GM18870 (cell line): ENCODE measurements around the gene KLK12.
"Not testable (repeated sequence)": the region's sequence is repeated elsewhere in the genome, so short reads cannot be mapped to it uniquely, and the experiment has no call there.

Experiments
- ATAC-seq: cut with Tn5 transposase; IDR thresholded peaks from one replicate; pipeline ENCODE4 v1.9.1; 2021; ENCODE audit warnings: moderate library complexity; ENCODE audit not compliant: unreplicated experiment

KLK12 gene

DNA sequence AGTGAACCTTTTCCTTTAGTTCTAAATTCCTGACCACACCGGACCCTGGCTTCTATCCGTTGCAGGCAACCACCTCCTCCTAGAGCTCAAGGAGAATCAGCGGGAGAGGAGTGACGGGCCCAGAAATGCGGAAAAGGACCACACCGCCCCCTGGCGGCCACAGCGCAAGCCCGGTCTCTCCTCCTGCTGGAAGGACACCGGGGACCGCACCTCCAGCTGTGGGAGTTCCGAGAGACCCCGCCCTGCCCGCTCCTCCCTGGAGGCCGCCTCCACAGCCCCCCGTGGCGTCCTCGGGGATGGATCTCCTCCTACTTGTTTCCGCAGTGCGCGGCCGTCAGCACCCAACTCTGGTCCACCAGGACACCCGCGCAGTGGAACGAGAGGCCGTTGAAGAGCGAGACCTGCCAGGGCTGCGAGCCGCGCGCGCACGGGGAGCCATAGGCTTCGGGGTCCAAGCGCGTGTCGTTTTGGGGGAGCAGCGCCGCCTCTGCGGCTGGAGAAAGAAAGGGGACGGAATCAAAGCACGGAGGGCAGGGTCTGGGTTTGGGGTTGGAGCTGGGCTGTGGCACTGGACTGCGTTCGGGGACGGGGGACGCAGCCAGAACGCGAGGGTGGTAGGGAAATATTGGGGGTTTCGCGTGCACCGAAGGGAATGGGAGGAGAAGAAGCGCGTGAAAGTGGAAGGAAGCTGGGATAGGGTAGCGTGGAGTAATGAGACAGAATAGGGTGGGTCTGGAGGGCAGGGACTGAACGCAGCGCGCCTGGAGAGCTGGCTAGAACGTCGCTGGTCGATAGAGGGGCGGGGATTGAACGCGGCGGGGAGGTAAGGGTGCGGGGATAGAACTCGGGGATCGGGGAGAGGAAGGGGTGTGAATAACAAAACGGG is 17.8 kb downstream of the KLK12 start:
- no peak for ATAC-seq

DNA sequence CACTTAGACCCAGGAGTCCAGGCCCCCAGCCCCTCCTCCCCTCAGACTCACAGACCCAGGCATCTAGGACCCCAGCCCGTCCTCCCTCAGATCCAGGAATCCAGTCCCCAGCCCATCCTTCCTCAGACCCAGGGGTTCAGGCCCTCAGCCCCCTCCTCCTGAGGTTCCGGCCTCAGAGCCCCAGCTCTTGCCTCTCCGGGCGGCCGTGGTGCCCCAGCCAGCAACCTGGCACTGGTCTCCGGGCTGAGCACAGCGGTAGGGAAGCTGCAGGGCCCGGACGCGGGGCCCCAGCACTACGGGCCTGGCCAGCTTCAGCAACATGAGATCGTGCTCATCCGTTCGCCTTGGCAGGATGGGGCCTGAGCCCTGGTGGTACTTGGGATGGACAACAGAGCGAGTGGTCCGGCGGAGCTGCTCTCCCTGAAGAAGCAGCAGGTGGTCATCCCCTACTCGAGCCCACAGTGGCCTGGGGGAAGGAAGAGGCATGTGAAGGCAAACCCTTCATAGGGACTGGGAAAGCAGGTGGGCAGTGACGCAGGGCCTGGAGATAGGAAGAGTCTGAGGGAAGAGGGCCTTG is 19.0 kb downstream of the KLK12 start:
- ATAC-seq, result no peak

DNA sequence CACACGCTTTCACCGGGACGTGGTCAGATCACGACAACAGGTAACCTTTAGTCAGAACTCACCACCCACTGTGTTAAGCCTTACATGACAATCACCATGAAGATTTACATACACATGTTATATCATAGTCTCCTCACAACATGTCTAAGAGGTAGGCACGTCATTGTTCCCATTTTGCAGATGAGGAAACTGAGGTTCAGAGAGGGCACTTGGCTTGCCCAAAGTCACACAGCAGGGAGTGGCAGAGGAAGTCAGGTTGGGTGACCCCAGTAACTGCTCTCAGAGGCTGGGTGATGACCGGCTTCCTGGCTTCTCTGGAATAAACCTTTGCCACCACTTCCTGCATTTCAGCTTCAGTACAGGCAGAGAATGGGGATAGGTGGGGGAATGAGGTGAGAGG is 20.6 kb downstream of the KLK12 start:
- ATAC-seq, result no peak

DNA sequence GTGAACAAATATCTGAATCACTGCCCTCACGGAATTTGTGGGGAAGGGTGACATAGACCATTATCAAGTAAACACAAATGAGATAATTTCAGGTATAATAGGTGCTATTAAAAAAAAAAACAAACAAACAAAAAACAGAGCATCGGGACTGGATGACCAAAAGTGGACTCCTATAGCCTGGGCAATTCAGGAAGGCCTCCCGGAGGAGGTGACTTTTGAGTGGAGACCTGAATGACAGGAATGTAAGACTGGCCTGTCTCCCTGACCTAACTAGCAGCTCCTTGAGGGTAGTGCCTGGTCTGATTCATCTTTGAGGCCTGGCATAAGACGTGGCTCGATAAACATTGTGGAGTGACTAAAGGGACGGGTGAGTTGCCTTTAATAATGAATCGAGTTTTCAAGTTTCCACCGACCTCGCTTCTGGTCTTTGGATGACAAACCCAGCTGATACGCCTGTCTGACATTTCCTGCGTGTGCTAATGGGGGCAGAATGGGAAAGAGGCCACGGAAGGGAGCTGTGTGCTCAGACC is 22.1 kb downstream of the KLK12 start:
- ATAC-seq, result no peak

DNA sequence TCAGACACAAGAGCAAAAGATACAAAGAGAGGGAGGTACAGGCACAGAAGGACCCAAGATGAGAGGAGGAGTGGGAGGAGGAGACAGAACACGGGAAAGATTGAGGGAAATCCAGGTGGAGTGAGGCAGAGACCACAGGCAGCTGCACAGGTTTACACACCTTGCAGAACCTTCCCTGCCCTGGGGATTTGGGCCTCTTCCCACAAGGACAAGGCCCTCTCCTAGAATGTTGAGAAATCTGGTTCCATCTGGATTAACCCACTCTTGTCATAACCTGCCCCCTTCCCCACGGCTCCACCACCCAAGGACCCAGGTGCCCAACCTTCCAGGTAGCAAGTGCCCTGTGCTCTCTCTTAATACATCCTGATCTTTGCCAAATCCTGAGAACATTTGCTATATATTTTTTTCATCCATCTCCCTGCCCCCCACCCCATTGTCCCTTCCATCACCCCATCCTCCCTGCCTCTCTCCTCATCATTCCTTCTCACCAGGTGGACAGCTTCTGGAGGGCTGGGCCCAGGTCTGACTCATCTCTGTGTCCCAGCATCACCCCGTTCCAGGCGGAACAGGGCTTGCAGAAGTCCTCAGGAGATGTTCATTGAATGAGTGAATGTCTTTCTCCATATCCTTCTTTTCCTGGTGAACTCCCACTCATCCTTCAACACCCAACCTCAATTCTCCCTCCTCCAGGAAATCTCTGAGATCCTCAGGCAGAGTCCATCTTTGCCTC is 24.6 kb downstream of the KLK12 start:
- ATAC-seq, result no peak

DNA sequence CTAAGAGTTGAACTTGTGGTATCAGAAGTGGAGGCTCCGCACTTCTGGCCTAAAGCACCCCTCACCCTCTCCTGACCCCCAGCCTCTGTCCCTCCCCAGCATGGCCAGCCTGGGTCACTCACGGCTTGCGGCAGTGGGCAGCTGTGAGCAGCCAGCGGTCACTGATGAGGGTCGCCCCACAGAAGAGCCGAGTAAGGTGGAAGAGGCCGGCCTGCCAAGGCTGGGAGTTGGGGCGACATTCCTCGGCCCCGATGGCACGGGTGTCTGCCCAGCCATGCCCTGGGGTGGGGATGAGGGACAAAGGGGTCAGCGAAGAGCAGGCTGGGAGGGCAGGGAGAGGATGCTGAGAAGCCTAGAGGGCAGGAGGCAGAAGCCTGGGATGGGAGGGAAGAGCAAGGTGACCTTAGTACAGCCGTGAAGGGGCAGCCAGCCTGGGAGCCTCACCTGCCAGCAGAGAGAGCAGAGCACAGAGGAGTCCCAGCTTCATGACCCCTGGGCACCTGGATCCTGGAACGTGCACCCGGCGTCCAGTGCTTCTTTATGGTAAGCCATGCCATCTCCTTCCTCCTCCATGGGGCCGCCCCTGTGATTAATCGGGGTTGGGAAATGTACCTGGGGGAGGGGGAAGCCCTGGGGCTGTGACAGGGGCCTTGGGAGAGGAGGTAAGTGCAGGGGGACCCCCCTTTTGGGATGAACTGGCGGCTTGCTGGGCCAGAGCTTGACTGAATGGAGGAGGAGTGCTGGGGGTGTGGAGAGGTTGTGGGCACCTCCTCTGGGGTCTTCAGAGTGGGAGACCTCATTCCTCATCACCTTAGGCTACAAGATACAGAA is 25.5 kb downstream of the KLK12 start:
- no peak for ATAC-seq

DNA sequence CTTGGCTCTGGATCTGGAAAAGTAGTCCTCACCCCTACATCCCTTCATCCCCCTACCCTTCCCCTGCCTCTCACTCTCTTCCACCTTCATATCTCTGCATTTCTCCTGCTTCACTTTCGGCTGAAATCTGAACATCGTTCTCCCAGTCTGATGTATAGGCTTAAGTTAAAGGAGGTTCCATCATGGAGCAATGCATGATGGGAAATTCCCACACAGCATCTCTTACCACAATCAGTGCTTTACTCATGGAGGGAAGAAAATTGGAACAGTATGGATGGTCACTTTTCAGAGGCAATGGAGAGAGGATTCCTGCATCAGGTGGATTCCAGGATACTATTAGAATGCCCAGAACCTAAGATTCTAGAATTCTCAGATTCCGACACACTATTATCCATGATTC is 27.3 kb downstream of the KLK12 start:
- ATAC-seq, result no peak

DNA sequence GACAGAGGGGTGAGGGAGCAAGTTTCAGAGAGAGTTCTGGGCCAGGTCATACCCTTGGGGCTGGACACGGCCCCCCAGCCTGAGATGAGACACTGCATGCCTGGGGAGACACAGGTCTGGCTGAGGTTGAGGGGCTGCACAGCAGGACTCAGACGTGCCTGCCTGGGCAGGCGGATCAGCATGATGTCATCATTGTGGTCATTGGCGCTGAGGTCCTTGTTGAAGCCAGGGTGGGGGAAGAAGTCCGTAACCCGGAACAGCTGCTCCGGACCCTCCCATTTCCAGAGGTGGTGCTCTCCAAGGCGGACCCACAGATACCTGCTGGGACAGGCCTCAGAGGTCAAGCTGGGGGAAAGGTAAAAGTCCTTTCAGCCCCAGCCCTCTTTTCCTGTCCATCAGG is 28.4 kb downstream of the KLK12 start:
- no peak for ATAC-seq

DNA sequence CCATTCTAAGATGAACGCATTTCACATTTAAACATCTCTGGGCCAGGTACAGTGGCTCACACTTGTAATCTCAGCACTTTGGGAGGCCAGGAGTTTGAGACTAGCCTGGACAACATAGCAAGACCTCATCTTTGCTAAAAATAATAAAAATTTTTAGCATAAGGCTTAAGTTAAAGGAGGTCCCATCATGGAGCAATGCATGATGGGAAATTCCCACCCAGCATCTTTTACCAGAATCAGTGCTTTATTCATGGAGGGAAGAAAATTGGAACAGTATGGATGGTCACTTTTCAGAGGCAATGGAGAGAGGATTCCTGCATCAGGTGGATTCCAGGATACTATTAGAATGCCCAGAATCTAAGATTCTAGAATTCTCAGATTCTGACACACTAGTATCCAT is 29.6 kb downstream of the KLK12 start:
- no peak for ATAC-seq

DNA sequence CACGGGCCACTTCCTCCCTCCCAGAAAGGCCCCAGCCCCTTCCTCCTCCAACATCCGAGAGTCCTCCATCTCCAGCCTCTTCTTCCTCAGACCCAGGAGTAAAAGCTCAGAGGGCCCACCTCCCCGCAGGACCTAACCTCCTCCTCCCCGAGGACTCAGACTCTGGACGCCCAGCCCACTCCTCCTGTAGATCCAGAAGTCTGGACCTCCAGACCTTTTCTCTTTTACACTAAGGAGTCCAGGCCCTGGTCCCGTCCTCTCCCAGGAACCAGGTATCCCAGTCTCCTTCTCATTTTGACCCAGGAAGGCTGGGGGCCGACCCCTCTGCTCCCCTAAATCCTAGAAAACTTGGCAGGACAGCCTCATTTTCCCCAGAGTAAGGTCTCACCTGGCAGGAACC is 31.5 kb downstream of the KLK12 start:
- no peak for ATAC-seq

DNA sequence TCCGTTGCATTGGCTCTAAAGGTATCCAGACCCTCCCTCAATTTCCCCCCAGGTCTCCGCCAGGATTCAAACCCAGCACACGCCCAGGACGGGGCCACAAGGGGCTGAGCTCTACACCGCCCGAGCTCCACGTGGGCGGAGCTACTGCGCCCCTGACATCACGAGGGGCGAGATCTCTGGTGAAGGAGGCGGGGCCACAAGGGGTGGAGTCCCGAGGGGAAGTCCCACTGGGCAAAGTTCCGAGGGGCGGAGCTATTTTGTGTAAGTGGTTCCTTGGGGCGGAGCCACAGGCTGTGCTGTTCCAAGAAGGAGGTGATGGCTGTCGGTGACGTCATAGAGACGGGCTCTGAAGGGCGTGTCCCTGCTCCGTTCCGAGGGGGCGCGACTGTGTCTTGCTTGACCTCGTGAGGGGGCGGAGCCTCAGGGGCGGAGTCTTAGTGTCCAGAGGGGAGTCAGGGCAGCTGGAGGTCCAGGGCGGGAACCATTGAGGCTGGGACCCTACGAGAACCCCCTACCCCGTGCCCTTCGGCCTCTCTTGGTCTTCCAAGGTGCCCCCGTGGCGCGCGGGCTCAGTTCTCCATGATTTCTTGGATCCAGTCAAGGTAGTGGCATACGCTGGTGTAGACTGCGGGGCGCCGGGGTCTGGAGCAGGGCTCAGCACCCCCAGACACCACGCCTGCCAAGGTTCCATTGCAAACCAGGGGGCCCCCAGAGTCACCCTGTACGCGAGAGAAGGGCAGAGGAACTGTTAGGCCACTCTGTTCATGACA is 32.1 kb downstream of the KLK12 start:
- no peak for ATAC-seq

DNA sequence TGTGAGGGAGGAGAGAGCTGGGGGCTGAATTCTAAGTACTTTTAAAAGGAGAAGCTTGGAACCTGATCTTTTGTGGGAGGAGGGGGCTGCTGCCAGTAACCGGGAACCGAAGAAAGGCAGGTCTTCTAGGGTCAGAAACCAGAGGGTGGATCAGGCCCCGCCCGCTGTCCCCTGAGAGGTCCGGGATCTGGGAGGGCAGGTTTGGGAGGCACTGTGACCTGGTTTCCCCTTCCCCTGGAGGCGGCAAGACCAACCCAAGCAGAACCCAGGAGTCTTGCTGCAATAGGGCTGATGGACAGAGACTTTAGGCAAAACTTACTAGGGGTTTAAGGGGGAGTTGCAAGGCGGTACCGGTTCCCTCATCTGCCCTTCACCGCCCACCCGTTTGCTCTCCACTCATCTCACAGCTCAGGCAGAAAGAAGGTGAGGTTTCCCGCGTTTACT is 32.7 kb downstream of the KLK12 start:
- ATAC-seq, result no peak

DNA sequence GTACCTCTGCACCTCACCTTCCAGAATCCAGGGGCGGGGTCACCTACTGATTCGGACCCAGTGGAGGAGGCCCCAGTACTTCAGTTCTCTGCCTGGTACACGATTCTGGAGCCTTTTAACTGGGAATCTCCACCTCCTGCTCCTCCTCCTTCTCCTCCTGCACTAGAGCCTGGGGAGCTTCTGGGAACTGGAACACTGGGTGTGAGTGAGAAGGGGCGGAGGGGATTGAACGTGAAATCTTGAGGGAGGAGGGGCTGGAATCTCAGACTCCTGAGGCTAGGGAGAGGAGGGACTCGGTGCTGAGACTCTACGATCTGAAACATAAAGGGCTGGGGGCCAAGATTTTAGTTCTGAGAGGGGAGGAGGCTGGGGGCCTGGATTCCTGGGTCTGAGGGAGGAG is 33.3 kb downstream of the KLK12 start, which contains the start of gene KLK8:
Gene KLK8, minus strand, starts transcription at position 90 of the 400 bp plus-strand sequence. CDS start 437 bp downstream, outside the sequence.
- ATAC-seq, result no peak

DNA sequence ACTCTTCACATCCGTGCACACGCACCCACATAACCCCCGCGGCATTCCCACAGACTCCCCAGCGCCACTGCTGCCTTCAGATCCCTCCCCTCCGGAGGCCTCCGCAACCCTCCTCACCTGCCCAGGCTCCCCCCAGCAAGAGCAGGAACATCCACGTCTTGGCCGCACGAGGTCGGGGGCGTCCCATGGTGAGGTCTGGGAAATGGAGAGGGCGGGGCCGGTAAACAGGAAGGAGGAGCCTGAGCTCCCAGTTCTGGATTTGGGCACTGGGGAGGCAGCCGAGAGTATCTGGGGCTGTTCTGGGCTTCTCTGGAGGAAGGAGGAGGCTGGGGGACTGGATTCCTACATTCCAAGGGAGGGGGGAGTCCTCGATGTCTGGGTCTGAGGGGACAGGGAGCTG is 33.8 kb downstream of the KLK12 start:
- no peak for ATAC-seq

DNA sequence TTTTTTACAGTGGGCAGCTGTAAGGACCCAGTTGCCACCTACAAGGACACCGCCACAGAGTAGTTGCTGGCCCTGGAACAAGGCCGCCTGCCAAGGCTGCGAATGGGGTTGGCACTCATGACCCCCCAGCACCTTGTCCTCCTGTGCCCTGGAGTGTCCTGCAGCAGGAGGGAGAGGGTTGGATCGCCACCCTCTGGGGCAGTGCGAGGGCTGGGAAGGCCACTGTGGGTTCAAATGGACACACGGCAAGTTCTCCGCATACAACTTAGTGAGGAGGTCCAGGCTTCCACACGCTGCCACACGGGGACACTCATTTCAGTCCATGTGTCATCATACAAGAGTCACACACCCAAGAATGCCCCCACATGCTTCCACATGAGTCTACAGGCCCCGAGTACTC is 34.4 kb downstream of the KLK12 start:
- no peak for ATAC-seq

DNA sequence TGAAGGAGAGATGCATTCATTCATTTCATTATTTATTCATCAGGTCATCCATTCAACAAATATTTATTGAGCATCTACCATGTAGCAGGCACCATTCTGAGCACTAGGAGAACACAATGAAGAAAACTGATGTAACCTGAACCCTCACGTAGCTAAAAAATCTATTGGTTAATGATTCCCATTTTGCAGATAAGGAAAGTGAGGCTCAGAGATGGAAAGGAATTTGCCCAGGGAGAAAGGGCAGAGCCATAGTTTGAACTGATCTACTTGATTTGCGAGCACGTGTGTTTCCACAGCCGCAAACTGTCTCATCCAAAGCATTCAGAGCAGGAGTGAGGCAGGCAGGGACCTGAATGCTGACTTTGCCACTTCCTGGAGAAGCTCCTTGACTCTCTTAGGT is 36.1 kb downstream of the KLK12 start:
- no peak for ATAC-seq

DNA sequence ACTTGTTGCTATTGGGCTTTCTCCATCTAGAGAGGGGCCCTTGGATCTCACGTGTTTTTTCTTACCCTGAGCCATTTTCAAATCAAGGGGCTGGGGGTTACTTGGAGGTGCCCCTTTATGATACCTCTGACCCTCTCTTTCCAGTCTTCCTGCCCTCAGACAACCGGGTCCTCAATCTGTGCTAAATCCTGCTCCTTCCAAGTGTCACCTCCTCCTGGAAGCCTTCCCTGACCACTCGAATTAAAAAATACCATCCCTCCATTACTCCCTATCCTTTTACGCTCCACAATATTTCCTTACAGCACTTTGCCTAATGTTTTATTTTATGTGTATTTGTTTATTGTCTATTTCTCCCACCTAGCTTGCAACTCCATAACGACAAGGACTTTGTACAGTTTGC is 36.7 kb downstream of the KLK12 start:
- no peak for ATAC-seq

DNA sequence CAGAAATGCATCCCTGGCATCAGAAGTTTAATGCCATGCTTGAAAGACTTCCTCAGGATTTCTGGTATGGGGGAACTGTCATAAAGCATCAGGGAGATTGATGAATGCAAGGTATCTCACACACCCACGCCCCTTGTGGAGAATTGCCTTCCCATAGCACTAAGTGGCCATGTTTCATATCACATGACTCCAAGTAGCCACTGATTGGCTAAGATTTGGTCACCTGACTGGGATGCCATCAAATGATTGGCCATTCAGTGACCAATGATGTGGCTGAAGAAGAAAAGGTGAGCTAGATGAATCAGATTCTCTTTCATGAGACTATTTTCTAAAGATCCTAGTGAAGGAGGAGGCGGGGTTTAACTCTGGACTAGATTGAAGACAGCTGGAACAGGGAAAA is 40.7 kb downstream of the KLK12 start:
- no peak for ATAC-seq

DNA sequence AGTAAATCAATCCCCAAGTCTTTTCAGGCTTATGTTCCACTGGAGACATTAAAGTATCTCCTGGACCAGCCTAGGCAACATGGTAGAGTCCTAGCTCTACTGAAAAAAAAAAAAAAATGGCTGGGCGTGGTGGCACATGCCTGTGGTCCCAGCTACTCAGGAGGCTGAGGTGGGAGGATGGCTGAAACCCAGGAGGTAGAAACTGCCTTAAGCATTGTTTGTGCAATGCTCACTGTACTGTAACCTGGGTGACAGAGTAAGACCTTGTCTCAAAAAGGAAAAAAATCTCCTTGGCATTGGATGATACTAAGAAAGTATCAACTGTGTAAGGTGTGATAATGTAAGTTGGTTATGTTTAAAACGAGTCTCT is 42.2 kb downstream of the KLK12 start:
- no peak for ATAC-seq

DNA sequence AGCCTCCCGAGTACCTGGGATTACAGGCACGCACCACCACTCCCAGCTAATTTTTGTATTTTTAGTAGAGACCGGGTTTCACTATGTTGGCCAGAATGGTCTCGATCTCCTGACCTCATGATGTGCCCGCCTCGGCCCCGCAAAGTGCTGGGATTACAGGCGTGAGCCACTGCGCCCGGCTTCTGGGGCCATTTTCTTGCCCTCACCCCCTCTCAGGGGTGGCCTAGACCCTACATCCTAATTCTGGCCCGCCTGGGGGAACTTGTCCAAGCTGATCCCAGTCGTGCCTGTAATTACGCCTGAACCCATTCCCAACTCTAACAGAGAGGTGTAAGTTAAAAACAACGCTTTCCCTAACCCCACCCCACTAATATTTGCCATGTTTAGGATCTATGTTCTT is 50.4 kb downstream of the KLK12 start:
- ATAC-seq, result not testable (repeated sequence)
